Measurements from ENCODE around the gene GAS1. TPM values are rescaled to one million over a fixed set of nuclear protein-coding genes. Genes with fewer than 3 reads are reported as not detected.
A peak's percentile ranks its signal among the peaks of the same experiment; 100 is the strongest.

The GAS1 gene
- polyA plus RNA-seq, 4 donors, result 0.54 to 7.4 (median 1.6) TPM

DNA sequence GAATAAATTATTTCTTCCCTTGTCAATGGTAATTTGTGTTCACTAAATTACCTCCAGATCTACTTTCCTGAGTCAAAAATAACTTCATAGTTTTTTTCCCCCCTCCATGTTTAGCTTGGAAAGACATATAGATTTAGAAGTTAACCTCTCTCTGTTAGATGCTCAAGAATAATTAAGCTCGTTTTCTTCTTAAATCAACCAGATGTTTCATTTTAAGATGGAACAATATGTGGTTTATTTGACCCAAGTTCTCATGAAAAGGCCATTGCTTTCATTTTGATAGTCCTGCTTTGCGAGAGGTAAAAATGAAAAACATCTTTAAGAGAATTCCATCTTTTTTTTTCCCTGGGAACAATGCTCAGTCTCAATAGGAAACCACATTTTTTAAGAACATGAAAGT lies 27.7 kb upstream of the GAS1 start:
- peaks cover 0 to 2% (median 1%) of the 10 kb centered on the region in 3 donors for H3K27me3 ChIP-seq (ENCODE audit: control insufficient read depth in 3 of 3, insufficient read depth in 3 of 3, low read length in 3 of 3)
- DNase-seq (no peak), FAIRE-seq (no peak)
- no peaks in the 10 kb centered on the region for H3K36me3 ChIP-seq (ENCODE audit: control insufficient read depth in 3 of 3, insufficient read depth in 2 of 3, low read depth in 1 of 3, low read length in 3 of 3)
- H3K4me3 ChIP-seq (ENCODE audit: low read depth in 1 of 3, low read length in 3 of 3), result no peak overlapping the region
- WGBS, 3 donors, result 75 to 88% (median 80%) methylated on average over 2 of the region's 2 CpGs
- no peaks in the 10 kb centered on the region for H3K9me3 ChIP-seq (ENCODE audit: control insufficient read depth in 2 of 2, insufficient read depth in 1 of 2, low read depth in 1 of 2, low read length in 1 of 2)
- no peak overlapping the region for H3K27ac ChIP-seq (ENCODE audit: low read depth in 1 of 3, low read length in 2 of 3)
- no peaks in the 10 kb centered on the region for H3K4me1 ChIP-seq (ENCODE audit: control insufficient read depth in 3 of 3, insufficient read depth in 2 of 3, low read depth in 1 of 3, low read length in 2 of 3)

DNA sequence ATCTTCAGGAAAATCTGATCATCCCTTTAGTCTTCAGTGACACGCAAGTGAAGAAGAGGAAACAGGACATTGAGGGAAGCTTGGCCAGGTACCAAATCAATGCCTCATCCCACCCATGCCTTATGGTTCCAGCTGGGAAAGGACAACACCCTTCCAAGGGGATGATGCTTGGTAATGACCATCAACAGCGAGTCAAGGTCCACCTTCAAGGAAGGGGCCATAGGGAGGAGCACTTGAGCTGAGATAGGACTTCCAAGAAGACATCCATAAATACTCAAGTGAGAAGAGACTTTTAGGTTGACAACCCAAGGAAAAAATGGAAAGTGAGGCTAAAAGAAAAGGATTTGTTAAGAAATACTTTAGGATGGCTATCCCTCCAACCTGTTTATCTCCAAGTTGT lies 27.1 kb upstream of the GAS1 start:
- WGBS, 3 donors, result 75 to 88% (median 85%) methylated on average over 2 of the region's 2 CpGs
- DNase-seq (no peak), FAIRE-seq (no peak)
- Histone ChIP-seq H3K27me3 (ENCODE audit: control insufficient read depth in 3 of 3, insufficient read depth in 3 of 3, low read length in 3 of 3) (peaks cover 0 to 2% (median 1%) of the 10 kb centered on the region in 3 donors), H3K27ac (ENCODE audit: low read depth in 1 of 3, low read length in 2 of 3) (no peak overlapping the region), H3K4me1 (ENCODE audit: control insufficient read depth in 3 of 3, insufficient read depth in 2 of 3, low read depth in 1 of 3, low read length in 2 of 3) (no peaks in the 10 kb centered on the region), H3K4me3 (ENCODE audit: low read depth in 1 of 3, low read length in 3 of 3) (no peak overlapping the region), H3K9me3 (ENCODE audit: control insufficient read depth in 2 of 2, insufficient read depth in 1 of 2, low read depth in 1 of 2, low read length in 1 of 2) (no peaks in the 10 kb centered on the region), H3K36me3 (ENCODE audit: control insufficient read depth in 3 of 3, insufficient read depth in 2 of 3, low read depth in 1 of 3, low read length in 3 of 3) (no peaks in the 10 kb centered on the region)

DNA sequence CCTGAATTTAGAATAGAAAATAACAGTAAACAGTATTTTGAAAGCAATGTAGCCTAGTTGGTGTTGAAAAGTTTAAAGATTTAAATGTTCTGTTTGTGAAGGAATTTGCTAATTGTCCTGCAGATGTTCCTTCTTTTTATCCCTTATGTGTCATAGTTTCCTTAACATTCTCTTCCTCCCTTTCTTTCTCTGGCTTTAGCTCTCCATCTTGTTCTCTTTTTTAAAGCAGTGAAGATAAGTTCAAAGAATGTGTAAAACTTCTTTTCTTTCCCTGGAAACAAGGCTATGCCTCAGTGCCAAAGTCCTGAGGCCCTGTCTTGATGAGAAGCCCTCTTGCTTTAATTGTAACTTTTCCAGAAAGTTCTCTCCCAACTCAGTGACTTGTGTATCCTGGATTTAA lies 24.4 kb upstream of the GAS1 start:
- DNase-seq, result no peak
- no peak overlapping the region for H3K4me3 ChIP-seq (ENCODE audit: low read depth in 1 of 3, low read length in 3 of 3)
- H3K4me1 ChIP-seq (ENCODE audit: control insufficient read depth in 3 of 3, insufficient read depth in 2 of 3, low read depth in 1 of 3, low read length in 2 of 3), result no peaks in the 10 kb centered on the region
- H3K36me3 ChIP-seq (ENCODE audit: control insufficient read depth in 3 of 3, insufficient read depth in 2 of 3, low read depth in 1 of 3, low read length in 3 of 3), result no peaks in the 10 kb centered on the region
- H3K27me3 ChIP-seq (ENCODE audit: control insufficient read depth in 3 of 3, insufficient read depth in 3 of 3, low read length in 3 of 3), result peaks cover 0 to 3% (median 2%) of the 10 kb centered on the region in 3 donors
- no peaks in the 10 kb centered on the region for H3K9me3 ChIP-seq (ENCODE audit: control insufficient read depth in 2 of 2, insufficient read depth in 1 of 2, low read depth in 1 of 2, low read length in 1 of 2)
- FAIRE-seq, result no peak
- no peak overlapping the region for H3K27ac ChIP-seq (ENCODE audit: low read depth in 1 of 3, low read length in 2 of 3)

DNA sequence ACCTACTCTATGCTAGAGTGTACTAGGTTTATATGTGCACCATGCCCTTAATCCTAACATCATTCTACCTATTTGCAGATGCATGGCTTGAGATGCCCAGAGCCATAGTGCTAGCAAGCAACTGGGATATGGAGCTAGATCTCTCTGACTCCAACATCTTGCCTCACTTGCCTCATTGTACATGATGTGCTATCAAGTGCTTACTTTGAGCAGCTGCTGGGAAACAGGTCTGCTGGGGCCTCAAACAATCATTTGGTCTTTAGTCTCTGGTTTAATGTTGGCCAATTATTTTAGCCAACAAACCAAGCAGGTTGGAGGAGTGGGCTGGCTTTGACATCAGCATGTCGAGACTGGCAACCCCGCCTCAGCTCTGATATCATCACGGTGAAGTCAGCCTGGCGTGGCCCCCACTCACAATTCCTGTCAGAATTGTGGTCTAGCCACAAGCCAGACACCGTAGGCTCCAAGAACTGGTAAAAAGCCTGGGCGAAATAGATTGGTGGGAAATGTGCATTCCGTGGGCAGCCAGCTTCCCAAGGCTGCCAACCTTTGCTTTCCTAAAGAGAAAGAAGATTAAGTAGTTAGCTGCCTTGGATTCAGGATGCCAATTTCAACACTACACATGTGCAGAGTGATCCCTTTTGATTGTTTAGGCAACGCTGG lies 21.1 kb upstream of the GAS1 start:
- H3K36me3 ChIP-seq (ENCODE audit: control insufficient read depth in 3 of 3, insufficient read depth in 2 of 3, low read depth in 1 of 3, low read length in 3 of 3), result no peaks in the 10 kb centered on the region
- no peaks in the 10 kb centered on the region for H3K9me3 ChIP-seq (ENCODE audit: control insufficient read depth in 2 of 2, insufficient read depth in 1 of 2, low read depth in 1 of 2, low read length in 1 of 2)
- no peaks in the 10 kb centered on the region for H3K4me1 ChIP-seq (ENCODE audit: control insufficient read depth in 3 of 3, insufficient read depth in 2 of 3, low read depth in 1 of 3, low read length in 2 of 3)
- H3K27me3 ChIP-seq (ENCODE audit: control insufficient read depth in 3 of 3, insufficient read depth in 3 of 3, low read length in 3 of 3), result peaks cover 0 to 3% (median 0%) of the 10 kb centered on the region in 3 donors
- H3K27ac ChIP-seq (ENCODE audit: low read depth in 1 of 3, low read length in 2 of 3), result no peak overlapping the region
- H3K4me3 ChIP-seq (ENCODE audit: low read depth in 1 of 3, low read length in 3 of 3), result no peak overlapping the region
- no peak for DNase-seq
- 80 to 83% (median 82%) methylated on average over 8 of the region's 8 CpGs for WGBS, 3 donors
- FAIRE-seq, result no peak

DNA sequence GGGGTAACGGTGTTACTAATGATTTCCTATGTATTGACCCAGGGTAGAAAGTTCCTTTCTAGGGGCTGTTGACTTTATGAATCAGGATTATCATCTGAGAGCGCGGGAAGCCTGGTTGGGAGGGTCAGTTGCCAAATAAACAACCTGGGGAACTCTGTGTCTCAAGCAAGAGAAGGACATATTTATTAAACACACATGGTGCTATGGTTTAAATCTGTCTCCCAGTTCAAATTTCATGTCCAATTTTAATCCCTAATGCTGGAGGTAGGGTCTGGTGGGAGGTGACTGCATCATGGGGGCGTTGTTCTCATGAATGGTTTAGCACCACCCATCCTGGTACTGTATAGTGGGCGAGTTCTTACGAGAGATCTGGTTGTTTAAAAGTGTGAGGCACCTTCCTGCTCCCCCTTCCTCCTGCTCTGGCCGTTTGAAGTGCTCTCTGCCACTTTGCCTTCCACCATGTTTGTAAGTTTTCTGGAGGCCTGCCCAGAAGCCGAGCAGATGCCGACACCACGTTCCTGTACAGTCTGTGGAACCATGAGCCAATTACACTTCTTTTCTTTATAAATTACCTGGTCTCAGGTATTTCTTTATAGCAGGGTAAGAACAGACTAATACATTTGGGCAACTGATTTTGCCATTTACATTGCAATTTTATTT lies 19.7 kb upstream of the GAS1 start:
- no peak for DNase-seq
- H3K4me3 ChIP-seq (ENCODE audit: low read depth in 1 of 3, low read length in 3 of 3), result no peak overlapping the region
- no peak for FAIRE-seq
- no peaks in the 10 kb centered on the region for H3K36me3 ChIP-seq (ENCODE audit: control insufficient read depth in 3 of 3, insufficient read depth in 2 of 3, low read depth in 1 of 3, low read length in 3 of 3)
- no peak overlapping the region for H3K27ac ChIP-seq (ENCODE audit: low read depth in 1 of 3, low read length in 2 of 3)
- H3K27me3 ChIP-seq (ENCODE audit: control insufficient read depth in 3 of 3, insufficient read depth in 3 of 3, low read length in 3 of 3), result peaks cover 0 to 3% (median 0%) of the 10 kb centered on the region in 3 donors
- peaks cover 0 to 5% (median 0%) of the 10 kb centered on the region in 3 donors for H3K4me1 ChIP-seq (ENCODE audit: control insufficient read depth in 3 of 3, insufficient read depth in 2 of 3, low read depth in 1 of 3, low read length in 2 of 3)
- 72 to 79% (median 77%) methylated on average over 10 of the region's 10 CpGs for WGBS, 3 donors
- H3K9me3 ChIP-seq (ENCODE audit: control insufficient read depth in 2 of 2, insufficient read depth in 1 of 2, low read depth in 1 of 2, low read length in 1 of 2), result no peaks in the 10 kb centered on the region

DNA sequence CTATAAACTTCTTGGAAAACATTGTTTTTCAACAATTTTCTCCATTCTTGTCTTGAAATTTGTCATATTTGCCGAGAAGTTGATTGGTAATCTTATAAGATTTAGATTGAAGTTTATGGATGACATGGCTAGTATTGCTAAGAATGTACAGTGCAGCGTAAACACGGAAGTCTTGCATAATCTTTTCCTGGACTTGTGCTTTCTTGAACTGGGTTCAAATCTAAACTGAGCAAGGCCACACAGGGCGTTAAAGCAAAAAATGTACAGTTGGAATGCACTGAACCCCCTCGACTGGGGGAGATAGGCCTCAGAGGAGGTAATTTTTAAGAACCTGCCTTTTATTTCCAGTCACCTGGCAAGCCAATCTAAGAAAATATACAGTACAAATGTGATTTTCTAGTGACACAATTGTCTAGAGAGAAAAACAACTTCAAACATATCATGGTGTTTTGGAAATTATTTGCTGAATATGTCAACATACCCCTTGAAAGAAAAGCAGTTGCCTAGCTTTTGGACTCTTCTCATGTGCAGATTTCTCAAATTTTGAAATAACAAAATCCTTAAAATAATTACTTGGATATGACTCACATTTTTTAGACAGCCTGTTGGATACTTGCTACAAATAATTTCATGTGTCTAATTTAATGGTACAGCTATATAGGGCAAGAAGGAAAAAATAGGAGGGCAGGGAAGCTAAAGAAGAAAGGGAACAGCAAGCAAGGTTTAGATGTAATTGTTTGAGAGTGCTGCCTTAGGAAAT lies 18.5 kb upstream of the GAS1 start:
- WGBS, 3 donors, result 65 to 82% (median 70%) methylated on average over 5 of the region's 5 CpGs
- H3K4me3 ChIP-seq (ENCODE audit: low read depth in 1 of 3, low read length in 3 of 3), result no peak overlapping the region
- H3K27me3 ChIP-seq (ENCODE audit: control insufficient read depth in 3 of 3, insufficient read depth in 3 of 3, low read length in 3 of 3), result peaks cover 0 to 5% (median 3%) of the 10 kb centered on the region in 3 donors
- H3K9me3 ChIP-seq (ENCODE audit: control insufficient read depth in 2 of 2, insufficient read depth in 1 of 2, low read depth in 1 of 2, low read length in 1 of 2), result no peaks in the 10 kb centered on the region
- DNase-seq (no peak), FAIRE-seq (no peak)
- peak overlapping the region in 1 of 3 donors; percentile 18 for H3K27ac ChIP-seq (ENCODE audit: low read depth in 1 of 3, low read length in 2 of 3)
- H3K4me1 ChIP-seq (ENCODE audit: control insufficient read depth in 3 of 3, insufficient read depth in 2 of 3, low read depth in 1 of 3, low read length in 2 of 3), result peaks cover 0 to 5% (median 0%) of the 10 kb centered on the region in 3 donors
- H3K36me3 ChIP-seq (ENCODE audit: control insufficient read depth in 3 of 3, insufficient read depth in 2 of 3, low read depth in 1 of 3, low read length in 3 of 3), result no peaks in the 10 kb centered on the region

DNA sequence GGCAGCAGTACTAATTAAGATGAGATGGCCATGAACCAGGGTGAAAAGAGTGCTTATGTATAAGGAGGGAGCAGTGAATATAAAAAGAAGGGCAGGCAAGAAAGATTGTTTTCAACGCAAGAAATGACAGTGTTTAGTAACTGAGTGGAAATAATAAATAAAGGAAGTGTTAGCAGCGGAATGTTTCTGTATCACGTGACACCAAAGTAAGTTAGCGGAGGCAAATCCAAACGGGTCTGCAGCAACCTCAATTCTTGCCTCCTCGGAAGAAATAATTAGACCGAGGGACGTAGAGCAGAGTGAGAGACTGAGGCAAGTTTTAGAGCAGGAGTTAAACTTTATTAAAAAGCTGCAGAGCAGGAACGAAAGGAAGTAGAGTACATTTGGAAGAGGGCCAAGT lies 15.4 kb upstream of the GAS1 start:
- Histone ChIP-seq H3K4me1 (ENCODE audit: control insufficient read depth in 3 of 3, insufficient read depth in 2 of 3, low read depth in 1 of 3, low read length in 2 of 3) (peaks cover 0 to 5% (median 0%) of the 10 kb centered on the region in 3 donors), H3K27me3 (ENCODE audit: control insufficient read depth in 3 of 3, insufficient read depth in 3 of 3, low read length in 3 of 3) (peaks cover 0 to 7% (median 5%) of the 10 kb centered on the region in 3 donors), H3K27ac (ENCODE audit: low read depth in 1 of 3, low read length in 2 of 3) (no peak overlapping the region), H3K4me3 (ENCODE audit: low read depth in 1 of 3, low read length in 3 of 3) (peak overlapping the region in 1 of 3 donors; percentile 27), H3K9me3 (ENCODE audit: control insufficient read depth in 2 of 2, insufficient read depth in 1 of 2, low read depth in 1 of 2, low read length in 1 of 2) (no peaks in the 10 kb centered on the region), H3K36me3 (ENCODE audit: control insufficient read depth in 3 of 3, insufficient read depth in 2 of 3, low read depth in 1 of 3, low read length in 3 of 3) (no peaks in the 10 kb centered on the region)
- 32 to 50% (median 43%) methylated on average over 9 of the region's 9 CpGs for WGBS, 3 donors
- FAIRE-seq (no peak), DNase-seq (peak; percentile 14 to 59)

DNA sequence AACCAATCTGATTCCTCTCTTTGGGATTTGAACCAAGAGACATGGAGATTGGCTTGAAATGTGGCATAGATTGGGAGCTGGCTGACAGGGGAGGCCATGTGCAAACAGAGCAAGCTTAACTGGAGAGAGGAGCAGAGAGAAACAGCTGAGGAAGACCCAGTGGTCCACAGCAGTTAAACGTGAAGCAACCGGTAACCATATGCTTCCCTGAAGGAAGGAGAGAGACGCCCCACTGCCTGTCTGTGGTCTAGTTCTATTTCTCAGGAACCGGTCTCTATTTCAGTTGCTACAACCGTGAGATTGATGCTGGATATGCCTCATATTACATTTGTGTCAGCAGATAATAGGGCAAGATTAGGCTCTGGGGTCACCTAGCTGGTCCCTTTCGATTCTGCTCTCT lies 13.6 kb upstream of the GAS1 start:
- DNase-seq (no peak), FAIRE-seq (no peak)
- Histone ChIP-seq H3K27me3 (ENCODE audit: control insufficient read depth in 3 of 3, insufficient read depth in 3 of 3, low read length in 3 of 3) (peaks cover 0 to 7% (median 2%) of the 10 kb centered on the region in 3 donors), H3K27ac (ENCODE audit: low read depth in 1 of 3, low read length in 2 of 3) (no peak overlapping the region), H3K4me3 (ENCODE audit: low read depth in 1 of 3, low read length in 3 of 3) (no peak overlapping the region), H3K4me1 (ENCODE audit: control insufficient read depth in 3 of 3, insufficient read depth in 2 of 3, low read depth in 1 of 3, low read length in 2 of 3) (peaks cover 0 to 5% (median 0%) of the 10 kb centered on the region in 3 donors), H3K36me3 (ENCODE audit: control insufficient read depth in 3 of 3, insufficient read depth in 2 of 3, low read depth in 1 of 3, low read length in 3 of 3) (no peaks in the 10 kb centered on the region), H3K9me3 (ENCODE audit: control insufficient read depth in 2 of 2, insufficient read depth in 1 of 2, low read depth in 1 of 2, low read length in 1 of 2) (no peaks in the 10 kb centered on the region)
- 79 to 89% (median 81%) methylated on average over 6 of the region's 6 CpGs for WGBS, 3 donors

Data from small intestine (tissue), 7 donors.